Sigmoid colon (tissue), 7 donors: Measurements from ENCODE around the gene ZNF718. TPM values are rescaled to one million over a fixed set of nuclear protein-coding genes. Genes with fewer than 3 reads are reported as not detected.
"Not testable (repeated sequence)": the region's sequence is repeated elsewhere in the genome, so short reads cannot be mapped to it uniquely, and the experiment has no call there.

Experiments
- DNase-seq: peaks from one replicate; pipeline ENCODE4 v3.0.0-alpha.2; 2019
- H3K27ac ChIP-seq, 4 donors: fragments of 200-600 bp; sonication (generic); one replicate each; pipeline ENCODE4 v1.5.1; 2016 to 2019; ENCODE audit warnings: mild to moderate bottlenecking in 1 of 4
- H3K27me3 ChIP-seq, 3 donors: fragments of 200-600 bp; sonication (generic); one replicate each; pipeline ENCODE4 v1.5.1; 2019; ENCODE audit warnings: mild to moderate bottlenecking in 1 of 3
- H3K36me3 ChIP-seq, 4 donors: fragments of 200-600 bp; sonication (generic); one replicate each; pipeline ENCODE4 v1.5.1; 2016 to 2019
- H3K4me1 ChIP-seq, 4 donors: fragments of 200-600 bp; sonication (generic); one replicate each; pipeline ENCODE4 v1.5.1; 2017 to 2019
- H3K4me3 ChIP-seq, 4 donors: fragments of 200-600 bp; sonication (generic); one replicate each; pipeline ENCODE4 v1.5.1; 2017 to 2019; ENCODE audit warnings: mild to moderate bottlenecking in 2 of 4, moderate library complexity in 1 of 4
- H3K9me3 ChIP-seq, 4 donors: fragments of 200-600 bp in 3 of 4; sonication (generic) in 3 of 4; one replicate each; pipeline versions ENCODE4 v1.5.1 to v1.6.1; 2013 to 2019
- CTCF ChIP-seq, 4 experiments: fragments of 450-650 bp in 3 of 4; fragments of 200-600 bp in 1 of 4; IDR thresholded peaks; one replicate each; pipeline ENCODE4 v1.5.1; 2016 to 2019; ENCODE audit warnings: antibody characterized with exemption in 4 of 4, mild to moderate bottlenecking in 3 of 4, moderate library complexity in 2 of 4
- EP300 ChIP-seq, 4 donors: sonication (generic); formaldehyde crosslinking; IDR thresholded peaks; one replicate each; pipeline ENCODE4 v1.6.1; 2017; ENCODE audit warnings: antibody characterized with exemption in 4 of 4
- POLR2A ChIP-seq, 2 donors: fragments of 450-650 bp; IDR thresholded peaks; one replicate each; pipeline ENCODE4 v1.6.1; 2016; ENCODE audit warnings: antibody characterized with exemption in 2 of 2, mild to moderate bottlenecking in 2 of 2, moderate library complexity in 2 of 2
- POLR2AphosphoS5 ChIP-seq, 4 donors: sonication (generic); formaldehyde crosslinking; IDR thresholded peaks; one replicate each; pipeline ENCODE4 v1.6.1; 2017; ENCODE audit warnings: antibody characterized with exemption in 4 of 4
- WGBS, 2 donors: extraction: QIAGEN DNeasy Blood & Tissue Kit; methylation state at CpG; one replicate each; pipeline ENCODE4 v1.1.7; 2013; 5-methylcytosine and 5-hydroxymethylcytosine counted together
- intact Hi-C: fragments of 100-400 bp; cut with DNase I; formaldehyde crosslinking; loops from one replicate; pipeline ENCODE4 v1.15.1; 2023
- polyA plus RNA-seq, 3 donors: library from polyadenylated mRNA; stranded (reverse); fragments of 200-250 nt; gene quantifications; one replicate each; pipeline ENCODE4 v1.2.3, GENCODE V29; 2013
- total RNA-seq, 4 donors: library from RNA; depleted of rRNA; stranded (reverse); fragments of >200 nt; gene quantifications; one replicate each; pipeline ENCODE4 v1.1.0, GENCODE V29; 2016
- donor health status: healthy with polysubstance abuse.
- donor health status: Bipolar disorder and iron deficiency.
- donor health status: healthy.

ZNF718 gene
- total and polyA plus RNA-seq, 7 donors: 1.2 to 13.2 (median 7.7) TPM

- Histone ChIP-seq H3K36me3 (peaks cover 0 to 61% (median 18%) of the 10 kb centered on the region in 4 donors), H3K4me1 (no peaks in the 10 kb centered on the region), H3K4me3 (no peak overlapping the region), H3K27ac (no peak overlapping the region), H3K27me3 (no peaks in the 10 kb centered on the region), H3K9me3 (peaks cover 14 to 46% (median 37%) of the 10 kb centered on the region in 4 donors)
- intact Hi-C loops: no loop called here
- no peak for DNase-seq
- TF ChIP-seq POLR2AphosphoS5 (IDR thresholded peaks at IDR 0.05): no peak
- no peak for TF ChIP-seq EP300 (IDR thresholded peaks at IDR 0.05)
- TF ChIP-seq CTCF (IDR thresholded peaks at IDR 0.05): no peak
- no peak for TF ChIP-seq POLR2A (IDR thresholded peaks at IDR 0.05)
- WGBS, 2 donors: 90 to 95% methylated on average over 1 of the region's 1 CpG
Measured at GRCh38 chr4:146621-147020, 22.3 kb downstream of the ZNF718 start.

GRCh38 chr4:147233-147632 is 22.9 kb downstream of the ZNF718 start:
- Histone ChIP-seq H3K27me3 (no peaks in the 10 kb centered on the region), H3K4me1 (no peaks in the 10 kb centered on the region), H3K4me3 (no peak overlapping the region), H3K36me3 (peaks cover 0 to 61% (median 18%) of the 10 kb centered on the region in 4 donors), H3K9me3 (peaks cover 14 to 46% (median 38%) of the 10 kb centered on the region in 4 donors), H3K27ac (no peak overlapping the region)
- no peak for DNase-seq
- intact Hi-C loops: no loop called here
- WGBS, 2 donors: 96 to 99% methylated on average over 4 of the region's 4 CpGs
- no peak for TF ChIP-seq POLR2AphosphoS5 (IDR thresholded peaks at IDR 0.05)
- TF ChIP-seq CTCF (IDR thresholded peaks at IDR 0.05): no peak
- no peak for TF ChIP-seq POLR2A (IDR thresholded peaks at IDR 0.05)
- TF ChIP-seq EP300 (IDR thresholded peaks at IDR 0.05): no peak

GRCh38 chr4:161496-162284 is 37.4 kb downstream of the ZNF718 start:
- TF ChIP-seq POLR2AphosphoS5 (IDR thresholded peaks at IDR 0.05): no peak
- no peak for TF ChIP-seq CTCF (IDR thresholded peaks at IDR 0.05)
- no peak for TF ChIP-seq POLR2A (IDR thresholded peaks at IDR 0.05)
- no peak for TF ChIP-seq EP300 (IDR thresholded peaks at IDR 0.05)
- Histone ChIP-seq H3K9me3 (peaks cover 27 to 85% (median 53%) of the 10 kb centered on the region in 4 donors), H3K4me1 (no peaks in the 10 kb centered on the region), H3K27me3 (no peaks in the 10 kb centered on the region), H3K27ac (no peak overlapping the region), H3K4me3 (no peak overlapping the region), H3K36me3 (peaks cover 0 to 46% (median 28%) of the 10 kb centered on the region in 4 donors)
- 98 to 99% methylated on average over 4 of the region's 4 CpGs for WGBS, 2 donors
- intact Hi-C loops: no loop called here
- DNase-seq: no peak

- H3K27ac ChIP-seq, H3K4me1 ChIP-seq, intact Hi-C loops, DNase-seq, H3K4me3 ChIP-seq, H3K27me3 ChIP-seq: not testable (repeated sequence)
- Histone ChIP-seq H3K36me3 (peaks cover 0 to 11% (median 4%) of the 10 kb centered on the region in 4 donors), H3K9me3 (peaks cover 32 to 69% (median 48%) of the 10 kb centered on the region in 4 donors)
- WGBS, 2 donors: 97% methylated on average over 3 of the region's 3 CpGs
Measured at GRCh38 chr4:169640-170039, 45.3 kb downstream of the ZNF718 start.

- H3K4me3 ChIP-seq, DNase-seq, H3K4me1 ChIP-seq, H3K36me3 ChIP-seq, H3K27ac ChIP-seq, H3K27me3 ChIP-seq, intact Hi-C loops: not testable (repeated sequence)
- WGBS, 2 donors: 95 to 96% methylated on average over 10 of the region's 10 CpGs
- H3K9me3 ChIP-seq: peaks cover 33 to 67% (median 52%) of the 10 kb centered on the region in 4 donors
Measured at GRCh38 chr4:171318-171717, 47.0 kb downstream of the ZNF718 start.
